Heart left ventricle (tissue), 13 donors: ENCODE measurements around the gene CES2.

Experiments used
- CTCF ChIP-seq, 12 donors: fragments of 200-600 bp; sonication (generic) in 4 of 12; IDR thresholded peaks; one replicate each; pipeline versions ENCODE4 v1.5.0 to v1.8.0; 2018 to 2022; ENCODE audit warnings: antibody characterized with exemption in 12 of 12, mild to moderate bottlenecking in 5 of 12
- POLR2A ChIP-seq, 2 donors: fragments of 450-650 bp; IDR thresholded peaks; one replicate each; pipeline ENCODE4 v1.6.1; 2017; ENCODE audit warnings: antibody characterized with exemption in 2 of 2, mild to moderate bottlenecking in 2 of 2, moderate library complexity in 2 of 2
- donor health status: ischemic (EF 13 %, LVEDD 7.1; RV severe dilation, severe dysfunction).
- donor health status: DM: no; HTN: yes; CAD: no.
- donor health status: DM: no; HTN: no; CAD: no.
- donor health status: ischemic (EF 25% LVEDD 6.9; RV normal size, moderate dysfunction).
- donor health status: ischemic (EF 25% LVEDD 5.7; RV mildly dilated, moderate dysfunction).
- donor health status: ischemic (EF 35%, LVEDD 5.7; RV mildly dilated, moderate dysfunction).
- donor health status: nonischemic (EF 11% LVEDD 7.7; RV severe dilation, severe dysfunction).
- donor health status: DM: yes; HTN: yes; CAD: no.
- donor health status: PGD.
- donor health status: ischemic (EF 29% LVEDD 5.4; RV normal size, mild dysfunction).
- donor health status: nonischemic (EF 23%, LVEDD 6.1; RV moderate dilation, normal function).

- TF ChIP-seq CTCF (IDR thresholded peaks at IDR 0.05) (no peak), POLR2A (IDR thresholded peaks at IDR 0.05) (no peak)
Observed at GRCh38 chr16:66976746-66977145, 41.4 kb downstream of the CES2 start.
